Upper lobe of left lung (tissue), 6 donors: Measurements from ENCODE around the gene NT5C. TPM values are rescaled to one million over a fixed set of nuclear protein-coding genes. Genes with fewer than 3 reads are reported as not detected.
"Not testable (repeated sequence)": the region's sequence is repeated elsewhere in the genome, so short reads cannot be mapped to it uniquely, and the experiment has no call there.

Source experiments
- ATAC-seq, 2 donors: fragments of 200-7000 bp; cut with Tn5 transposase; one replicate each; pipeline ENCODE4 v1.9.1; 2022; ENCODE audit warnings: mild to moderate bottlenecking in 2 of 2, moderate library complexity in 2 of 2; ENCODE audit not compliant: low FRiP score in 2 of 2
- DNase-seq, 2 donors: peaks; one replicate each; pipeline ENCODE4 v3.0.0-alpha.2; 2019 to 2020
- H3K27ac ChIP-seq, 4 donors: fragments of 200-600 bp; sonication (generic); one replicate each; pipeline ENCODE4 v1.5.1; 2016 to 2019
- H3K27me3 ChIP-seq, 4 donors: fragments of 200-600 bp; sonication (generic); one replicate each; pipeline ENCODE4 v1.5.1; 2017 to 2019
- H3K36me3 ChIP-seq, 4 donors: fragments of 200-600 bp; sonication (generic); one replicate each; pipeline ENCODE4 v1.5.1; 2016 to 2019
- H3K4me1 ChIP-seq, 4 donors: fragments of 200-600 bp; sonication (generic); one replicate each; pipeline ENCODE4 v1.5.1; 2018 to 2019
- H3K4me3 ChIP-seq, 4 donors: fragments of 200-600 bp; sonication (generic); one replicate each; pipeline ENCODE4 v1.5.1; 2017 to 2019; ENCODE audit warnings: mild to moderate bottlenecking in 2 of 4, moderate library complexity in 1 of 4
- H3K9me3 ChIP-seq, 4 donors: fragments of 200-600 bp; sonication (generic); one replicate each; pipeline ENCODE4 v1.5.1; 2018 to 2019
- EP300 ChIP-seq, 4 donors: sonication (generic); formaldehyde crosslinking; IDR thresholded peaks; one replicate each; pipeline ENCODE4 v1.5.1; 2017; ENCODE audit warnings: antibody characterized with exemption in 4 of 4, control low read depth in 2 of 4
- POLR2A ChIP-seq, 4 donors: fragments of 450-650 bp; IDR thresholded peaks; one replicate each; pipeline ENCODE4 v1.5.1; 2016 to 2017; ENCODE audit warnings: antibody characterized with exemption in 4 of 4, mild to moderate bottlenecking in 2 of 4
- POLR2AphosphoS5 ChIP-seq, 2 donors: sonication (generic); formaldehyde crosslinking; IDR thresholded peaks; one replicate each; pipeline ENCODE4 v1.5.1; 2017; ENCODE audit warnings: antibody characterized with exemption in 2 of 2
- WGBS, 2 donors: methylation state at CpG; one replicate each; pipeline ENCODE4 v1.1.5; 2017 to 2018; 5-methylcytosine and 5-hydroxymethylcytosine counted together
- total RNA-seq, 6 donors: library from RNA; depleted of rRNA in 4 of 6; stranded (reverse); fragments of >200 nt in 4 of 6; gene quantifications; one replicate each; pipeline versions ENCODE4 v1.1.0 to v1.2.1, GENCODE V29; 2016 to 2021
- TF ChIP-seq, protein P1 (sequence below), 6 experiments: fragments of 450-650 bp in 4 of 6; fragments of 200-600 bp in 2 of 6; sonication (generic) in 2 of 6; IDR thresholded peaks; one replicate each; pipeline ENCODE4 v1.5.1; 2016 to 2019; ENCODE audit warnings: antibody characterized with exemption in 6 of 6
- donor health status: DM: no; HTN: no; CAD: no; lungs with moderate emphysema.
- donor health status: DM: no; HTN: yes; CAD: no; lungs with severe emphysema.

Gene NT5C
- total RNA-seq, 6 donors from 2014 or later: 46.4 to 113 (median 76.6) TPM

DNA sequence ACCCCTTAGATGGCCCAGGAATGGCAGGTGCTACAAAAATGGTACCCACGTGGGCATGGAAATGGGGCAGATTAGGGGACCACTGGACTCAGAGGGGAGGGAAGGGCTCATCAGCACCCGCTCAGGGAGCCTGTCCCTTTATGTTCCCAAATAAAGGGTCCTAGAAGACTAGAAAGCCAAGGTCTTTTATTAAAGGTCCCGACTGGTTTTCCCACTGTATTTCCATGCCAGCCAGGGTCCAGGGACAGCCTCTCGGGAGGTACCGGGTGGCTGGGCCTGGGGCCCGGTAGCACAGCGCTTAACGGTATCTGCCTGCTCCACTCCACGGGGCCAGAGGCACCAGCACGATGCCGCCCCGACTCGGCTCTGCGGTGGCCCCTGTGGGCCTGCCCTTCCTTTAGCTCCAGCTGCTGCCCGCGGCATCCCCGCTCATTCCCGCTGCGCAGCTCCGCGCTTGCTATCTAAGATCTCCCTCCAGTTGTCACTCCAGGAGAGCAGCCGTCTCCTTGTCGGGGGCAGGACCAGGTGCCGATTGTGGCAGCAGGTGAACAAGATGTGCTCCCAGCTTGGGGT lies 1.4 kb downstream of the NT5C start:
- 84 to 91% methylated on average over 10 to 24 of the region's 24 CpGs for WGBS, 2 donors
- no peak for TF ChIP-seq EP300 (IDR thresholded peaks at IDR 0.05)
- no peak for TF ChIP-seq POLR2AphosphoS5 (IDR thresholded peaks at IDR 0.05)
- TF ChIP-seq, protein P1, sequence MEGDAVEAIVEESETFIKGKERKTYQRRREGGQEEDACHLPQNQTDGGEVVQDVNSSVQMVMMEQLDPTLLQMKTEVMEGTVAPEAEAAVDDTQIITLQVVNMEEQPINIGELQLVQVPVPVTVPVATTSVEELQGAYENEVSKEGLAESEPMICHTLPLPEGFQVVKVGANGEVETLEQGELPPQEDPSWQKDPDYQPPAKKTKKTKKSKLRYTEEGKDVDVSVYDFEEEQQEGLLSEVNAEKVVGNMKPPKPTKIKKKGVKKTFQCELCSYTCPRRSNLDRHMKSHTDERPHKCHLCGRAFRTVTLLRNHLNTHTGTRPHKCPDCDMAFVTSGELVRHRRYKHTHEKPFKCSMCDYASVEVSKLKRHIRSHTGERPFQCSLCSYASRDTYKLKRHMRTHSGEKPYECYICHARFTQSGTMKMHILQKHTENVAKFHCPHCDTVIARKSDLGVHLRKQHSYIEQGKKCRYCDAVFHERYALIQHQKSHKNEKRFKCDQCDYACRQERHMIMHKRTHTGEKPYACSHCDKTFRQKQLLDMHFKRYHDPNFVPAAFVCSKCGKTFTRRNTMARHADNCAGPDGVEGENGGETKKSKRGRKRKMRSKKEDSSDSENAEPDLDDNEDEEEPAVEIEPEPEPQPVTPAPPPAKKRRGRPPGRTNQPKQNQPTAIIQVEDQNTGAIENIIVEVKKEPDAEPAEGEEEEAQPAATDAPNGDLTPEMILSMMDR (IDR thresholded peaks at IDR 0.05): no peak
- peak overlapping the region; percentile 81 to 95 (median 88) for H3K27ac ChIP-seq
- peak overlapping the region in 3 of 4 donors; percentile 60 to 95 (median 78) for H3K4me3 ChIP-seq
- no peaks in the 10 kb centered on the region for H3K27me3 ChIP-seq
- peaks cover 0 to 20% (median 9%) of the 10 kb centered on the region in 4 donors for H3K36me3 ChIP-seq
- no peak for ATAC-seq
- peak in 1 of 2 donors; percentile 82 for DNase-seq
- no peaks in the 10 kb centered on the region for H3K9me3 ChIP-seq
- peaks cover 15 to 36% (median 25%) of the 10 kb centered on the region in 4 donors for H3K4me1 ChIP-seq

- TF ChIP-seq POLR2AphosphoS5 (IDR thresholded peaks at IDR 0.05) (no peak), POLR2A (IDR thresholded peaks at IDR 0.05) (no peak), EP300 (IDR thresholded peaks at IDR 0.05) (no peak)
- TF ChIP-seq, protein P1 (IDR thresholded peaks at IDR 0.05): no peak
- no peaks in the 10 kb centered on the region for H3K9me3 ChIP-seq
- no peak for DNase-seq
- H3K4me3 ChIP-seq: no peak overlapping the region
- no peaks in the 10 kb centered on the region for H3K27me3 ChIP-seq
- H3K27ac ChIP-seq: peak overlapping the region in 1 of 4 donors; percentile 19
- peaks cover 0 to 20% (median 9%) of the 10 kb centered on the region in 4 donors for H3K36me3 ChIP-seq
- peaks cover 21 to 41% (median 31%) of the 10 kb centered on the region in 4 donors for H3K4me1 ChIP-seq
- no peak for ATAC-seq
- 94 to 95% methylated on average over 8 to 9 of the region's 9 CpGs for WGBS, 2 donors
These were observed 2.0 kb downstream of the NT5C start for GRCh38 chr17:75129576-75129975.

GRCh38 chr17:75128694-75129505 lies 2.6 kb downstream of the NT5C start:
- ATAC-seq: no peak
- Histone ChIP-seq H3K4me1 (peaks cover 28 to 48% (median 36%) of the 10 kb centered on the region in 4 donors), H3K36me3 (peaks cover 0 to 20% (median 9%) of the 10 kb centered on the region in 4 donors), H3K27me3 (no peaks in the 10 kb centered on the region), H3K9me3 (no peaks in the 10 kb centered on the region), H3K4me3 (no peak overlapping the region), H3K27ac (peak overlapping the region in 1 of 4 donors; percentile 21)
- WGBS, 2 donors: 95 to 100% methylated on average over 3 to 33 of the region's 33 CpGs
- no peak for TF ChIP-seq POLR2AphosphoS5 (IDR thresholded peaks at IDR 0.05)
- TF ChIP-seq, protein P1 (IDR thresholded peaks at IDR 0.05): no peak
- no peak for TF ChIP-seq POLR2A (IDR thresholded peaks at IDR 0.05)
- TF ChIP-seq EP300 (IDR thresholded peaks at IDR 0.05): no peak
- peak in 1 of 2 donors; percentile 73 for DNase-seq

DNA sequence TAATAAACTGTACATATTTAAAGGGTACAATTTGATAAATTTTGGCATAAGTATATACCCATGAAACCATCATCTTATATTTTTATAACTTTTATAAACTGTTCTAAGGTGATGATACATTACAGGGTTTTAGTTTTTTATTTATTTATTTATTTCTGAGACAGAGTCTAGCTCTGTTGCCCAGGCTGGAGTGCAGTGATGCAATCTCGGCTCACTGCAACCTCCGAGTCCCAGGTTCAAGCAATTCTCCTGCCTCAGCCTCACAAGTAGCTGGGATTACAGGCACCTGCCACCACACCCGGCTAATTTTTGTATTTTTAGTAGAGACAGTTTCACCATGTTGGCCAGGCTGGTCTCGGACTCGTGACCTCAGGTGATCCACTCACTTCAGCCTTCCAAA lies 3.6 kb downstream of the NT5C start:
- ATAC-seq, DNase-seq, H3K27me3 ChIP-seq, H3K4me3 ChIP-seq, H3K9me3 ChIP-seq: not testable (repeated sequence)
- Histone ChIP-seq H3K4me1 (peaks cover 29 to 53% (median 40%) of the 10 kb centered on the region in 4 donors), H3K36me3 (peaks cover 0 to 20% (median 9%) of the 10 kb centered on the region in 4 donors), H3K27ac (peak overlapping the region in 1 of 4 donors; percentile 21)
- WGBS, 2 donors: 88 to 89% methylated on average over 5 of the region's 5 CpGs

GRCh38 chr17:75126954-75127353 lies 4.6 kb downstream of the NT5C start:
- Histone ChIP-seq H3K36me3 (peaks cover 0 to 20% (median 9%) of the 10 kb centered on the region in 4 donors), H3K27me3 (no peaks in the 10 kb centered on the region), H3K27ac (peak overlapping the region in 1 of 4 donors; percentile 5), H3K4me1 (peaks cover 25 to 50% (median 35%) of the 10 kb centered on the region in 4 donors), H3K4me3 (no peak overlapping the region), H3K9me3 (no peaks in the 10 kb centered on the region)
- TF ChIP-seq POLR2AphosphoS5 (IDR thresholded peaks at IDR 0.05) (no peak), EP300 (IDR thresholded peaks at IDR 0.05) (no peak), POLR2A (IDR thresholded peaks at IDR 0.05) (no peak)
- TF ChIP-seq, protein P1 (IDR thresholded peaks at IDR 0.05): no peak
- WGBS, 2 donors: 92 to 98% methylated on average over 8 of the region's 8 CpGs
- no peak for ATAC-seq
- no peak for DNase-seq
